ENCODE results near the gene OR10A3. TPM values are rescaled to one million over a fixed set of nuclear protein-coding genes. Genes with fewer than 3 reads are reported as not detected.

OR10A3 gene
- total RNA-seq, 2 donors from 2014 or later = not detected

- DNase-seq (ENCODE audit: low spot score) = no peak
- Histone ChIP-seq H3K27me3 (no peaks in the 10 kb centered on the region), H3K27ac (no peak overlapping the region), H3K4me3 (no peak overlapping the region), H3K4me1 (peaks cover 0 to 11% of the 10 kb centered on the region in 2 donors), H3K36me3 (no peaks in the 10 kb centered on the region), H3K9me3 (no peaks in the 10 kb centered on the region)
- TF ChIP-seq CTCF (IDR thresholded peaks at IDR 0.05) = no peak
These were observed 50.9 kb downstream of the OR10A3 start for GRCh38 chr11:7890417-7891172.

DNA sequence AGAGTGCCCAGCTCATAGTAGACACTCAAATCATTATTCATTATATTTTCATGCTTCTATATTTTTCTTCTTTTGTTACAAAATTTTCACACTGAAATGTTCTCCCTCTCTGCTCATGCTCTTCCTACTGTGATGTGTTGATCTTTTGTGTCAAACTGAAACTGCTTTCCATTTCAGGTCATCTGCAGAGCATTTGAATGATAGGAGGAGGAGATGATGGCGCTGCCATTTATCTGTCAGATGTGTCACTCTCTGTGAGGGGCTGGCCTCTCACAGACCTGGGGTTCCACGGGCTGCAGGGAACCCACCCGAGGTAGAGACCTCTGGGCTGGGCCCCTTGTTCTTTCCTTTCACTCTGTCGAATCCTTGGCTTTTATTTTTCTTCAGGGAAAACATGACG, 51.5 kb downstream of the OR10A3 start:
- no peak for DNase-seq (ENCODE audit: low spot score)
- no peaks in the 10 kb centered on the region for H3K9me3 ChIP-seq
- H3K4me3 ChIP-seq = no peak overlapping the region
- no peaks in the 10 kb centered on the region for H3K27me3 ChIP-seq
- peaks cover 0 to 11% of the 10 kb centered on the region in 2 donors for H3K4me1 ChIP-seq
- no peak overlapping the region for H3K27ac ChIP-seq
- H3K36me3 ChIP-seq = no peaks in the 10 kb centered on the region
- no peak for TF ChIP-seq CTCF (IDR thresholded peaks at IDR 0.05)

Other genes starting within 250 kb of the OR10A3 start
- gene OVCH2, start 235.2 kb downstream of the OR10A3 start, total RNA-seq = not detected
- not detected for gene OR5P2, start 144.8 kb downstream of the OR10A3 start, total RNA-seq
- gene OR5P3, start 110.9 kb downstream of the OR10A3 start, total RNA-seq = not detected
- not detected for gene OR10A6, start 10.4 kb downstream of the OR10A3 start, total RNA-seq
- not detected for gene NLRP10, start 23.7 kb upstream of the OR10A3 start, total RNA-seq
- gene EIF3F, start 45.6 kb upstream of the OR10A3 start, total RNA-seq = 100 to 1,000 TPM; 114 to 169 TPM
- 10 to 100 TPM; 11.3 to 22.9 TPM for gene TUB, start 139.5 kb upstream of the OR10A3 start, total RNA-seq
- gene RIC3, start 227.3 kb upstream of the OR10A3 start, total RNA-seq = 1 to 10 TPM; 7.9 to 8.5 TPM